Spleen (tissue), 11 donors: ENCODE measurements around the gene RRAS2. TPM values are rescaled to one million over a fixed set of nuclear protein-coding genes. Genes with fewer than 3 reads are reported as not detected.
"Not testable (repeated sequence)": the region's sequence is repeated elsewhere in the genome, so short reads cannot be mapped to it uniquely, and the experiment has no call there.

Experiments
- DNase-seq: peaks from one replicate; pipeline ENCODE4 v3.0.0-alpha.2; 2020
- H3K27ac ChIP-seq, 8 donors: fragments of 200-600 bp; sonication (generic) in 7 of 8; 1 replicate in 4 of 8; 2 replicates in 4 of 8; pipeline versions ENCODE4 v1.5.0 to v1.8.0; 2016 to 2021; ENCODE audit warnings: inconsistent platforms in 4 of 8, mild to moderate bottlenecking in 4 of 8, moderate library complexity in 1 of 8
- H3K27me3 ChIP-seq, 7 donors: fragments of 200-600 bp; sonication (generic) in 6 of 7; replicated peaks in 1 of 7; 1 replicate in 4 of 7; 2 replicates in 3 of 7; pipeline versions ENCODE4 v1.5.0 to v1.8.0; 2016 to 2021; ENCODE audit warnings: inconsistent platforms in 3 of 7, mild to moderate bottlenecking in 1 of 7
- H3K36me3 ChIP-seq, 6 donors: fragments of 200-600 bp; sonication (generic) in 5 of 6; 1 replicate in 4 of 6; 2 replicates in 2 of 6; pipeline versions ENCODE4 v1.5.0 to v1.8.0; 2016 to 2021; ENCODE audit warnings: inconsistent platforms in 2 of 6
- H3K4me1 ChIP-seq, 6 donors: fragments of 200-600 bp; sonication (generic) in 5 of 6; 1 replicate in 3 of 6; 2 replicates in 3 of 6; pipeline versions ENCODE4 v1.5.0 to v1.8.0; 2016 to 2021; ENCODE audit warnings: inconsistent platforms in 3 of 6
- H3K4me3 ChIP-seq, 8 donors: fragments of 200-600 bp; sonication (generic) in 7 of 8; 1 replicate in 4 of 8; 2 replicates in 4 of 8; pipeline versions ENCODE4 v1.5.0 to v1.8.0; 2016 to 2021; ENCODE audit warnings: inconsistent platforms in 4 of 8, mild to moderate bottlenecking in 4 of 8, moderate library complexity in 2 of 8
- H3K9me3 ChIP-seq, 8 donors: fragments of 200-600 bp; sonication (generic) in 7 of 8; 1 replicate in 4 of 8; 2 replicates in 4 of 8; pipeline versions ENCODE4 v1.5.0 to v1.8.0; 2016 to 2021; ENCODE audit warnings: inconsistent platforms in 4 of 8
- POLR2A ChIP-seq, 3 donors: fragments of 450-650 bp; IDR thresholded peaks; one replicate each; pipeline ENCODE4 v1.5.1; 2017; ENCODE audit warnings: antibody characterized with exemption in 3 of 3, mild to moderate bottlenecking in 1 of 3
- POLR2AphosphoS5 ChIP-seq, 3 donors: sonication (generic); formaldehyde crosslinking; IDR thresholded peaks; one replicate each; pipeline ENCODE4 v1.5.1; 2017; ENCODE audit warnings: antibody characterized with exemption in 3 of 3
- WGBS, 5 donors: extraction: QIAGEN DNeasy Blood & Tissue Kit in 3 of 5; methylation state at CpG; one replicate each; pipeline versions ENCODE4 v1.1.5 to v1.1.7; 2013 to 2018; 5-methylcytosine and 5-hydroxymethylcytosine counted together
- intact Hi-C: fragments of 100-400 bp; cut with DNase I; formaldehyde crosslinking; loops from one replicate; pipeline ENCODE4 v1.15.0; 2023; ENCODE audit warnings: low total_unique reads
- polyA plus RNA-seq, 3 donors: library from polyadenylated mRNA; stranded (reverse); fragments of 200-250 nt; gene quantifications; one replicate each; pipeline ENCODE4 v1.2.1, GENCODE V29; 2013
- total RNA-seq, 7 donors: library from RNA; depleted of rRNA in 3 of 7; stranded (reverse); fragments of >200 nt in 3 of 7; fragmentation: NEBNext Ultra II Directional in 4 of 7; extraction: Animal tissue kit (Norgen Biotek cat#: 25700) in 4 of 7; gene quantifications; one replicate each; pipeline versions ENCODE4 v1.1.0 to v1.2.1, GENCODE V29; 2016 to 2021
- TF ChIP-seq, protein P1 (sequence below), 11 experiments: fragments of 200-600 bp in 7 of 11; fragments of 450-650 bp in 4 of 11; sonication (generic) in 4 of 11; IDR thresholded peaks in 8 of 11; conservative IDR thresholded peaks in 3 of 11; 1 replicate in 7 of 11; 2 replicates in 4 of 11; pipeline versions ENCODE4 v1.4.0 to v1.8.0; 2016 to 2021; ENCODE audit warnings: antibody characterized with exemption in 11 of 11, inconsistent platforms in 4 of 11, mild to moderate bottlenecking in 1 of 11
- donor health status: healthy with polysubstance abuse.
- donor health status: DM: no; HTN: no; CAD: no; lungs with moderate emphysema.
- donor health status: DM: no; HTN: no; CAD: no.
- donor health status: Bipolar disorder and iron deficiency.
- donor health status: healthy.
- donor health status: DM: no; HTN: no; CAD: no.
- donor health status: DM: yes; HTN: yes; CAD: no.

RRAS2 gene
- total and polyA plus RNA-seq, 10 donors: 23.7 to 45.8 (median 36.9) TPM

DNA sequence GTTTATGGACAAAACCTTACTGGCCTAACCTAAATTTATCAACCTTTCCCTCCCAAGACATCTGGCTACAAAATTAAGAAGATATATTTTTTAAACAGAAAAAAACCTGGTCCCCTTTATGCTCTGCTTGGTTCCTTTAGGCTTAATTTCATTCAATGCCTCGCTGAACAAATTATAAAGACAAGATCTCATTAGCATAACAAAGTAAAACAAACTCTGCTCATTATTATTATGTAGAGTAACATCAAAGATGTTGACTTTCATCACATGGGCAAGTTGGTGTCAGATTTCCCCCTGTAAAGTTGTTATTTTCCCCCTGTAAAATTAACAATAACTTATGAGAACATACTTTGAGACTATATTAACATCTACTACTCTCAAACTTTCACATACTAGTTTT is 11.0 kb downstream of the RRAS2 start:
- Histone ChIP-seq H3K4me1 (peaks cover 0 to 56% (median 10%) of the 10 kb centered on the region in 6 donors), H3K27me3 (no peaks in the 10 kb centered on the region), H3K36me3 (peaks cover 0 to 5% (median 0%) of the 10 kb centered on the region in 6 donors), H3K9me3 (peaks cover 0 to 34% (median 11%) of the 10 kb centered on the region in 8 donors), H3K4me3 (no peak overlapping the region), H3K27ac (peak overlapping the region in 1 of 8 donors; percentile 12)
- DNase-seq: no peak
- no peak for TF ChIP-seq POLR2AphosphoS5 (IDR thresholded peaks at IDR 0.05)
- no peak for TF ChIP-seq POLR2A (IDR thresholded peaks at IDR 0.05)
- TF ChIP-seq, protein P1, sequence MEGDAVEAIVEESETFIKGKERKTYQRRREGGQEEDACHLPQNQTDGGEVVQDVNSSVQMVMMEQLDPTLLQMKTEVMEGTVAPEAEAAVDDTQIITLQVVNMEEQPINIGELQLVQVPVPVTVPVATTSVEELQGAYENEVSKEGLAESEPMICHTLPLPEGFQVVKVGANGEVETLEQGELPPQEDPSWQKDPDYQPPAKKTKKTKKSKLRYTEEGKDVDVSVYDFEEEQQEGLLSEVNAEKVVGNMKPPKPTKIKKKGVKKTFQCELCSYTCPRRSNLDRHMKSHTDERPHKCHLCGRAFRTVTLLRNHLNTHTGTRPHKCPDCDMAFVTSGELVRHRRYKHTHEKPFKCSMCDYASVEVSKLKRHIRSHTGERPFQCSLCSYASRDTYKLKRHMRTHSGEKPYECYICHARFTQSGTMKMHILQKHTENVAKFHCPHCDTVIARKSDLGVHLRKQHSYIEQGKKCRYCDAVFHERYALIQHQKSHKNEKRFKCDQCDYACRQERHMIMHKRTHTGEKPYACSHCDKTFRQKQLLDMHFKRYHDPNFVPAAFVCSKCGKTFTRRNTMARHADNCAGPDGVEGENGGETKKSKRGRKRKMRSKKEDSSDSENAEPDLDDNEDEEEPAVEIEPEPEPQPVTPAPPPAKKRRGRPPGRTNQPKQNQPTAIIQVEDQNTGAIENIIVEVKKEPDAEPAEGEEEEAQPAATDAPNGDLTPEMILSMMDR (IDR thresholded peaks at IDR 0.05 in 8 of 11, conservative IDR thresholded peaks at IDR 0.05 in 3 of 11): no peak
- intact Hi-C loops: no loop called here
- 82 to 91% (median 85%) methylated on average over 1 of the region's 1 CpG for WGBS, 5 donors

DNA sequence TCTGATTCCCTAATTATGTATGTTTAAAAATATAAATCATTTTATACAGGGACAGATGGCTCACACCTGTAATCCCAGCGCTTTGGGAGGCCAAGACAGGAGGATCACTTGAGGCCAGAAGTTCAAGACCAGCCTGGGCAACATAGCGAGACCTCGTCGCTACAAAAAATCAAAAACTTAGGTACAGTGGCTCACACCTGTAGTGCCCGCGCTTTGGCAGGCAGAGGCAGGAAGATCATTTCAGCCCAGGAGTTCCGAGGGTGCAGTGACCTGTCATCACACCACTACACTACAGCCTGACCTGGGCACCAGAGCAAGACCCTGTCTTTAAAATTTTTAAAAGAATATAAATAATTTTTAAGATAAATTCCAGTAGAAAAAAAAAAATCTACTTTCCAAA is 11.5 kb downstream of the RRAS2 start:
- no peak for DNase-seq
- peaks cover 0 to 56% (median 15%) of the 10 kb centered on the region in 6 donors for H3K4me1 ChIP-seq
- TF ChIP-seq POLR2AphosphoS5 (IDR thresholded peaks at IDR 0.05) (no peak), POLR2A (IDR thresholded peaks at IDR 0.05) (no peak)
- TF ChIP-seq, protein P1 (IDR thresholded peaks at IDR 0.05 in 8 of 11, conservative IDR thresholded peaks at IDR 0.05 in 3 of 11): no peak
- peaks cover 0 to 5% (median 0%) of the 10 kb centered on the region in 6 donors for H3K36me3 ChIP-seq
- H3K27me3 ChIP-seq: no peaks in the 10 kb centered on the region
- intact Hi-C loops: no loop called here
- H3K27ac ChIP-seq: no peak overlapping the region
- WGBS, 5 donors: 96 to 99% (median 97%) methylated on average over 7 of the region's 7 CpGs
- H3K9me3 ChIP-seq: peaks cover 0 to 34% (median 11%) of the 10 kb centered on the region in 8 donors
- H3K4me3 ChIP-seq: no peak overlapping the region

DNA sequence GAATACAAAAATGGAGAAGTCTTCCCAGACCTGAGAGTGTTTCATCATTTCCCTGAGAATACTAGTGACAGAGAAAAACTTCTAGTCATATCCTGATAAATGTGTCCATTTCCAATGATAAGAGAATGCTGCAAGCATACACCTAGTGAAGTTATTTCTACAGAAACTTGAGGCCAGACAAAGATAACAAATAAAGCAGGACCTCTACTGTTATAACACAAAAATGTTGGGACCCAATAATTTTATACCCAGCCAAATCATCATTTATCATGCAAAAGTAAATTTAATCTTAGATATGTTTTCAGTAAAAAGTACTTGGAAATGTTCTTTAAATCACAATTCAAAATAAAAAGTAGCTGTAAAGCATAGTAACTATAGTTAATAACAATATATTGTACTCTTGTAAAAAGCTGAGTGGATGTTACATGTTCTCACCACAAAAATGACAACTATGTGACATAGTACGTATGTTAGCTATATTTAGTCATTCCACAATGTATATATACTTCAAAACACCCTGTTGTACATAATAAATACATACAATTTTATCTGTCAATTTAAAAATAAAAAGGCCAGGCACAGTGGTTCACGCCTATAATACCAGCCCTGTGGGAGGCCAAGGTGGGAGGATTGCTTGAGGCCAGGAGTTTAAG is 12.6 kb downstream of the RRAS2 start:
- intact Hi-C loops: no loop called here
- Histone ChIP-seq H3K27ac (no peak overlapping the region), H3K36me3 (peaks cover 0 to 5% (median 0%) of the 10 kb centered on the region in 6 donors), H3K4me1 (peaks cover 0 to 59% (median 25%) of the 10 kb centered on the region in 6 donors), H3K27me3 (no peaks in the 10 kb centered on the region), H3K9me3 (peaks cover 0 to 34% (median 11%) of the 10 kb centered on the region in 8 donors), H3K4me3 (no peak overlapping the region)
- no peak for TF ChIP-seq POLR2A (IDR thresholded peaks at IDR 0.05)
- TF ChIP-seq, protein P1 (IDR thresholded peaks at IDR 0.05 in 8 of 11, conservative IDR thresholded peaks at IDR 0.05 in 3 of 11): no peak
- no peak for TF ChIP-seq POLR2AphosphoS5 (IDR thresholded peaks at IDR 0.05)
- no peak for DNase-seq
- 92 to 100% (median 95%) methylated on average over 2 of the region's 2 CpGs for WGBS, 5 donors

GRCh38 chr11:14345668-14346067 is 13.3 kb downstream of the RRAS2 start:
- WGBS, 5 donors: 75 to 92% (median 85%) methylated on average over 1 of the region's 1 CpG
- Histone ChIP-seq H3K4me1 (peaks cover 0 to 67% (median 26%) of the 10 kb centered on the region in 6 donors), H3K36me3 (peaks cover 0 to 5% (median 0%) of the 10 kb centered on the region in 6 donors), H3K4me3 (no peak overlapping the region), H3K27me3 (no peaks in the 10 kb centered on the region), H3K27ac (no peak overlapping the region), H3K9me3 (peaks cover 0 to 34% (median 11%) of the 10 kb centered on the region in 8 donors)
- DNase-seq: no peak
- intact Hi-C loops: no loop called here
- TF ChIP-seq POLR2AphosphoS5 (IDR thresholded peaks at IDR 0.05): no peak
- TF ChIP-seq, protein P1 (IDR thresholded peaks at IDR 0.05 in 8 of 11, conservative IDR thresholded peaks at IDR 0.05 in 3 of 11): no peak
- no peak for TF ChIP-seq POLR2A (IDR thresholded peaks at IDR 0.05)

- H3K4me1 ChIP-seq: peaks cover 0 to 67% (median 24%) of the 10 kb centered on the region in 6 donors
- H3K36me3 ChIP-seq, DNase-seq, H3K4me3 ChIP-seq, H3K27ac ChIP-seq, intact Hi-C loops, H3K27me3 ChIP-seq: not testable (repeated sequence)
- H3K9me3 ChIP-seq: peaks cover 0 to 34% (median 11%) of the 10 kb centered on the region in 8 donors
- WGBS, 5 donors: 89 to 97% (median 93%) methylated on average over 5 of the region's 5 CpGs
Measured at GRCh38 chr11:14345016-14345415, 14.0 kb downstream of the RRAS2 start.
